Measurements from ENCODE around the gene ALX4.

ALX4 gene

DNA sequence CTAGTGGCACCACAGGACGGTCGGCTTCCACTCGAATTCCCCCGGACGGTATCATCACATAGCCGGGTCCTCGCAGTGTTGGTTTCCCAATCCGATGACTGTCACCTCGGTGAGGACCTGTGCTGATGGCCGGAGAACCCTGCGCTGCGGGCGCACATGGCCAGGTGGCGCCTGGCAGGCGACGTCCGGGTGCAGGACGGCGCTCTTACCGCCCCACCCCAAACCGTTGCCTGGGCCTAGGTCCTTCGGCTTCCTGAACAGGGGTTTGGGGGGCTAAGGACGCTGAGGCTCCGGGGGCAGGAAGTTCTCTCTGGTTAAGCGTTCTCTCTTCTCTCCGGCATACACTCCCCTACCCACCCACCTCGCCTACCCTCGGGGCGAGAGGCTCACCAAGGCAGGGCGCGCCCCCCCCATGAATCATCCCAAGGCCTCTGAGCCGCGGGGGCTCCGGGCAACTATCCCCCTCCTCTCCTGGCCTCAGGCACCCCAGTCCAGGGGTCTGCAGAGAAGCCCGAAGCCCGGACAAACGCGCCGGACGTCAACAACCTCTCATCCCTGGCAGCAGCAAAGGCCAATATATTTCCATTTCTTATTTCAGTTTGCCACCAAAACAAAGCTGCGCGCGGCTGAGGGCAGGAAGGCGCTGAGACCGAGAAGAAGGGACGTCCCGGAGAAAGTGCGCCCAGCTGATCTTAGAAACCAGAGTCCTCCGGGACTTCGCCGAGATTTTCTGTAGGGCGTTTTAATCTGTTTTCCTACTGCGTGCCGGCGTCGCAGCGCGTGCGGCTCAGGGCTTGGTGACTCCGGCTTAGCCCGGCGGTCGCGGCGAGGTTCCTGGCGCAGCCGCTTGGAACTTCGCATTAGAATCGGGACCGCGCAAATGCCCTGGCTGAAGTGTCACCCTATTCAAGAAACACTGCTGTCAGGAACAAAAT lies 5.6 kb downstream of the ALX4 start:
- DNase-seq (ENCODE audit: extremely low spot score, insufficient read length, low read depth) (no peak), FAIRE-seq (no peak)

DNA sequence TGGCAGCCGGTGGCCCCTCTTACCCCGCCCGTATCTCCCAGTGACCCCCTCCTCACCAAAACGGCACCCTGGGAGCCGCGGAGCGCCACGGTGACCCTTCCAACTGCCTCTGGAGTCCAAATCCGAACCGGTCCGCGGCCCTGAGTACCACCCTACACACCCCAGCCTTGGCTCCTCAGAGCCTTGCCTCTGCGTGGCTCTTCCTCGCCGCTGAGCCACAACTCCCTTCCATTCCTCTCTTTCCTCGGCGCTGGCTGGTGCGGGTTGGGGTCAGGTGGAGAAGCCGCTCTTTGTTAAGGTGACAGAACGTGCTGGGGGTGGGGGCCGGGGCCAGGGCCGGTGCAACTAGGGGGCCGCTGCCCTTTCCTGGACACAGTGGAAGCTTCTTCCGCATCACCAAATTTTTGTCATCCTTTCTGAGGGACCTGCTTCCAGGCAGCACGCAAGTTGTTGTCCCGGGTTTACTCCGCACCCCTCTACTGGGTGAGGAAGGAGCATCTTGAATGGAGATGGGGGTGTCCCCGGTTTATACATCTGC lies 6.5 kb downstream of the ALX4 start:
- FAIRE-seq (no peak), DNase-seq (ENCODE audit: extremely low spot score, insufficient read length, low read depth) (no peak)

DNA sequence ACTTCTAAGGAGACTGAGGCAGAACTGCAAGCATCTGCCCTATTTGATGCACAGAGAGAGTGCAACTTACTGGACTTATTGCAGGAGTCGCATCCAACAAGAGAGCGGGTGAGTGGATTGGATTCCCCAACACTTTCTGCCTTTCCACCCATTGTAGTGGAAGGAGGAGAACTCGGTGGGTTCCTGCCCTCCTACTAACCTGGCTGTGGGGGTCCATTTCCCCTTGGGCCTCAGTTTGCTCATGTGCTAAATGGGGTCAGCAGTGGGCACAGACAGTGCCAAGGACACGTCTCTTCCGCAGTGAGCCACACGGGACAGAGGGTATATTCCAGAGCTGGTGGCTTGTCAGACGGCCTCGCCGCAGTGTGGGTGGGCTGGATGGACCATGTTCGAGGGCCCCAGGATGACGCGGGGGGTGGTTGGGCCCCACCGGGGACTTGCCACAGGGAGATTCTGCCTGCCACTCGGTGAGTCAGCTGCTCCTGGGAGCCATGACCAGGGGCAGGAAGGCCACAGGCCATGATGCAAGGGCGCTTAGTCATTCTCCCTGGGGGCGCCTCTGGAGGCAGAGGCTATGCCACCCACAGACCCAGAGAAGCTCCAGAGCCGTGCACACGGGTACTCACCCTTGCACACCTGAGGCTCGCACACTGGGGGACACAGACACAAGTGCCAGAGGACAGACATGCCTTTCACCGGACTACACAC lies 8.2 kb downstream of the ALX4 start:
- no peak for FAIRE-seq
- no peak for DNase-seq (ENCODE audit: extremely low spot score, insufficient read length, low read depth)

DNA sequence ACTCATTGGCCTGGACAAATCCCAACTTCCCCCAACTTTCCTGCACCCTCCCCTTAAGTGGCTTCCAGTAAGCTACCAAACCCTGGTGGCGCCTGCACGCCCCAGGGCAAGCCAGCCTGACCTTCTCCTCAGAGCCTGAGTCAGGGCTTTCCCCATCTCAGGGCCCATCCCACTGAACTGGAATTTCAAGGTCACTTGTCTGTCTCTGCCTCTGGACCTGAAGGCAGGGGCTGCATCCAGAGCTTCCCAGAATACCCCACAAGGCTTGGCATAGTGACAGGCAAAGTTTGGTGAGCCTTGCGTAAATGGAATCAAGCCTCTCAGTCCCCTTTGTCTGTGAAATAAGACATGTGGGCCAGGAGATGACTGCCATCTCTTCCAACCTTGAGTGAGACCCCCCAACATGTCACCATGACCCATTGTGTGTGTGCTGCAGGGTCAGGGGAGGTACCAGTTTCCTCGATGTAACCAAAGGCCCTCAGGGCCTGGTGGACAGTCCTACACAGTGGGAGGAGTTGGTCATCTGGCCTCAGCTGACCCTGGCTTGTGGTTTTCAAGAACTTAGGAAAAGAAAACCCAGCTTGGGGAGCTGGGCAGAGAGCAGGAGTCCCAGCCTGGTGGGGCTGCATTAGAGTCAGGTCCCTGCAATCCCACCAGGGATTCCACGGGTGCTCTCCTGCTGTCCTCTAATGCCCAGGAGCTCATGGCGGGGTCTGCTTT lies 8.9 kb downstream of the ALX4 start:
- no peak for FAIRE-seq
- no peak for DNase-seq (ENCODE audit: extremely low spot score, insufficient read length, low read depth)

DNA sequence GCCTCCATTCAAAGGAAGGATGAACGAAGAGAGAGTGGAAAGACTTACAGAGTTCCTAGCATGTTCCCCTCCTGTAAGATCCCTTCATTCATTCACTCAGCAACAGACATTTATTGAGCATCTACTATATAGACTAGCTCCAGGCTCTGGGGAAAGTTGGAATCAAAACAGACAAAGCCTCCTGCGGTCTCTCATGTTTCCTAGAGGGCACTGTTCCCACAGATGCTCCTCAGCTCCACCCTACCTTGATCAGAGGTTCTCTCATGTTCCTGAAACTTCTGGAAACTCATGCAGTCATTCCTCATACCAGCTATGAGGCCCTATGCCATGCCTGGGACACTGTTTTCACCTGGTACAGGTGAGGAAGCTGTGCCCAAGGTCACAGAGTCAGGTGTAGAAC lies 11.1 kb downstream of the ALX4 start:
- FAIRE-seq (no peak), DNase-seq (ENCODE audit: extremely low spot score, insufficient read length, low read depth) (no peak)

DNA sequence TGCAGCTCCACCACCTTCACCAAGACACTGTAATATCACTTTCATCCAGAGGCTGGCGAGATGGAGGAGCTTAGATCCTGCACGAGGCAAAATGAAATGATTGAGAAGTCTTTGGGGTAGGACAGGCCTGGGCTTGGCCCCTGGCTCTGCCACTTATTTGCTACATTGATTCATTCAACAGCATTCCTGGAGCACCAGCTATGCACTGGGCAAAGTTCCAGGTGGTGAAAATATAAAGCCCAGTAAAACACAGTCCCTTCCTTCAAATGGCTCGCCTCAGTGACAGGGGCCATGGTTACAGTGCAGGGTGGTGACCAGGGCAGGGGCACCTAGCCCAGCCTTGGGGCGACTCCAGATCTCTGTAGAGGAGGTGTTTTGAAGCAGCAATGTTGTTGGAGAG lies 19.7 kb downstream of the ALX4 start:
- FAIRE-seq (no peak), DNase-seq (ENCODE audit: extremely low spot score, insufficient read length, low read depth) (no peak)

DNA sequence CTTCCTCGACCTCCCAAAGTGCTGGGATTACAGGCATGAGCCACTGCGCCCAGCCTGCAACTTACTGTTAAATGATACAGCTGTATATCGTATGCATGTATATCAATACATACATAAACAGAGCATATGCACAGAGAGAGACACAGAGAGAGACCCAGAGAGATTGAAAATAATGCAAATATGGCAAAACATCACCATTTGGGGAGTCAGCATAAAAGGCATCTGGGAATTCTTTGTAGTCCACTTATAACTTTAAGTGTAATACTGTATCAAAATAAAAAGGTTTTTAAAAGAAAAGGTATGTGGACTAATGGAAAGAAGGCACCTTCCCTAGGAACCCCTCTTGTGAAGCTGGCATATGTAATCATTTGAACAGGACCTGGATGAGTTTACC lies 21.8 kb downstream of the ALX4 start:
- DNase-seq (ENCODE audit: extremely low spot score, insufficient read length, low read depth) (no peak), FAIRE-seq (no peak)

DNA sequence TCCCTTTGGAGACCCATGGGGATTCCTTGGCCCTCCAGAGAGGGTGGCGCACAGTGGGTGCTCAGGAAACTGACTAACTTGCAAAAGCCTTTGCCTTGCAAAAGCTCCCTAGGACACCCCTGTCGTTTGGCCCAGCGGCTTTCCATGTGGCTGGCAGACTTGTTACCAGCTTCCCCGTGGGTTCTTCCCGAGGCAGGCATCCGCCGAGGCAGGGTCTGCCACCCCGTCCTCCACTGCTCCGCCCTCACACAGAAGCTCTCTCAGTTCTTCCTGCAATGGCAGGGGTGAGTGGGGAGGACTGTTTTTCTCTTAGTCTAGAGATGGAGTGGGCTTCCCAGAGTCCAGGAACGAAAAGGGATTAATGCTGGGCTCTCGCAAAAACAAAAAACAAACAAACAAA lies 23.0 kb downstream of the ALX4 start:
- FAIRE-seq: no peak
- DNase-seq (ENCODE audit: extremely low spot score, insufficient read length, low read depth): no peak

DNA sequence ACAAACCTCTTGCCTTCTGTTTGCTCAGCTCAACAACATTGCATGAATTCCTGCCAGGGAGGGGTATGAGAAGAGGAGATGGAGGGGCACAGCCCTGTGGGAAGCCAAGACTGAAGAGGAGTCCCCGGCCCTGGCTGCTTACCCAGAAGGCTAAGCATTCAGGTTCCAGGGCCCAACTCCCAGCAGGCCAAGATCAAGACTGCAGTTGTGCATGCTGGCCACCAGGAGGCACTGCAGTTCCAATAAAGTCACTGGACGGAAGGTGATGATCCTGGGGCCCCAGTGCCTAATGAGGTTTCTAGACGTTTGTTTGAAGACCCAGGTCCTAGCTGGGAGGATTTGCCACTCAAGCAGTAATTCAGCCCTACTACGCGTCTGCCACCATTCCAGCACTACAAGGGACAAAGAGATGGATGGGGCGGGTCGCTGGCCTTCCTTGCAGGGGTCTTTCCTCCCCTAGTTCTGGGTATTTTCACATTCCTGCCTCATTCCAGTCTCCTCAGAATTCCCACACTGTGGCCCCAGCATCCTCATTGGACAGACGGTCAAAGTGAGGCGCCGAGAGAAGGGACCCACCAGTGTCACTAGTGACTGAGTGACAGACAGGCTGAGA lies 23.6 kb downstream of the ALX4 start:
- FAIRE-seq (peak; percentile 83), DNase-seq (ENCODE audit: extremely low spot score, insufficient read length, low read depth) (peak; percentile 70)

DNA sequence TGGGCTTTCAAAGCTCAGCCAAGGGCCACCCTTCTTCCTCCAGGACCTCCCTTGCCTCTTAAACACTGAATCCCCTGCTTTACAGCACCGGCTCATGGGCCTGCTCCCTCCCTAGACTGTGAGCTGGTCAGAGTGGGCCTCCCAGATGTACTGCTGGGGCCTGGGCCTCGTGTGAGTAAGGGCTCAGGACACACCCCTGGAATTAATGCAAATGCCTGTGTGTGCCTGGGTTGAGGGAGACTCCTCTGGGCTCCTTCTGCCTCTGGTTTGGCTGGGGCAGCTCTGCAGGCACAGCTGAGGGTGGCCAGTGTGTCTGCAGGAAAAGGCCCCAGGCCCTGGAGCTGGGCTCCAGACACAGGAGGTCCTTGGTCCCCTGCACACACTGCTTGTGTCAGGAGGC lies 24.2 kb downstream of the ALX4 start:
- FAIRE-seq (no peak), DNase-seq (ENCODE audit: extremely low spot score, insufficient read length, low read depth) (no peak)

DNA sequence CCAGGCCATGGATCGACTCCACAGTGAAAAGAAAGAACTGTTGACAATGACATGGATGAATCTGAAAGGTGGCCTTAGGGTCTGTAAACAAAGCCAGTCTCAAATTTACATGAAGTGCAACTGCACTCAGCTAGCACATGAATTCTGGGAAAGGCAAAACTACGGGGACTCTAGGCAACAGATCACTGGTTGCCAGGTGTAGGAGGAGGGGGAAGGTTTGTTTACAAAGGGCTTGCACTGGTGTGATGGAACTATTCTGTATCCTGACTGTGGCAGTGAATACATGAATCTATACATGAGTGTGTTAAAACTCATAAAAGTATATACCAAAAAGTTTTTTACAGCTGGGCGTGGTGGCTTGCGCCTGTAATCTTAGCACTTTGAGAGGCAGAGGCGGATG lies 27.3 kb downstream of the ALX4 start:
- FAIRE-seq (no peak), DNase-seq (ENCODE audit: extremely low spot score, insufficient read length, low read depth) (no peak)

DNA sequence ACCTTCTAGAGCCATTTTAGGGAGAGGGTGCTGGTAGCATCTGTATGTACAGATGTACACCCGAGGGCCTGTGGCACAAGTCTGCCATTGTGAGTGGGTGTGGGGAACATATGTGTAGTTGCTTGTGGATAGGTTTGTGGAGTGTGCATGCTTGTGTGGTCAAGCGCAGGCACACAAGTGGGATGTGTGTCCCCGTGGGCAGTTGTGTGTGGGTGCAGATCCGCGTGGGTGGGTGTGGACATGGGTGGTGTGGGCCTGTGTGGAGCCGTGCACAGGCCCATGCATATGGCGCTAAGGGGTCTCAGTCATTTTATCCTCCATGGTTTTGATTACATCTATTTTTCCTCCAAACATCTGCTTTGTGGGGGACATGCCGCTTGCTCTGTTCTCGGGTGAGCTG lies 28.8 kb downstream of the ALX4 start:
- DNase-seq (ENCODE audit: extremely low spot score, insufficient read length, low read depth): no peak
- no peak for FAIRE-seq

DNA sequence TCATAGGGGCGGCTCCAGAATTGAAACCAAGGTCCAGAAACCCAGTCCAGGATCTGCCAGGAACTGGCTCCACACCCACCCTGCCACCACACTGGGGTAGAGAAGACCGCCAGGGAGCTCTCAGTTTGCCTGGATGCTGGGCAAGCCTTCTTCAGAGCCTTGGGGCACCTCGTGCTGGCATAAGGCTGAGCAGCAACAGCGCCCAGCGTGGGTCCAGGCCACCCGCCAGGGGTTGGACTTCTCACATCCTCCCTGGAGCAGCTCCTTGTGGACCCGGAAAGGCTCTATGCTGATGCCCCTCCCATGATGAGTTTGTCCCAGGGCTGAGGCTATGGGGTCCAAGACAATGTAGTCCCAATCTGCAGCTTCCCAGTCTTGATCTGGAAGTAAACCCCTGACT lies 29.7 kb downstream of the ALX4 start:
- FAIRE-seq (no peak), DNase-seq (ENCODE audit: extremely low spot score, insufficient read length, low read depth) (no peak)

DNA sequence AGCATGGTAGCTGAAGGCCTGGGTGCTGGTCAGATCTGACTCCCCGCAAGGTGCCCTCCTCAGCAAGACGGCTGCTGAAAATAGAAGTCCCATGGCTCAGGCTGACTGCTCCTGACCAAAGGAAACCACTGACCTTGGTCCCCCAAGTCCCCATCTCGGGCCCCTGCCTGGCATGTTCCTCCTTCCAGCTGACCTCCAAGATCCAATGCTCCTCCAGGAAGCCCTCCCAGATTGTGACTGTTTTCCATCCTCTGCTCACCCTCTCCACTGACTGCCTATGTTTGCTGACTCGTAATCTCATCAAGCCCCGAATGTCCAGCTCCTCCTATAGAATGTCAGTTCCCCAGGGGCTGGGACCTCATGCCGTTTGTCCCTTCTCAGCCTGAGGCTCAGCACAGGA lies 30.5 kb downstream of the ALX4 start:
- FAIRE-seq (no peak), DNase-seq (ENCODE audit: extremely low spot score, insufficient read length, low read depth) (no peak)

DNA sequence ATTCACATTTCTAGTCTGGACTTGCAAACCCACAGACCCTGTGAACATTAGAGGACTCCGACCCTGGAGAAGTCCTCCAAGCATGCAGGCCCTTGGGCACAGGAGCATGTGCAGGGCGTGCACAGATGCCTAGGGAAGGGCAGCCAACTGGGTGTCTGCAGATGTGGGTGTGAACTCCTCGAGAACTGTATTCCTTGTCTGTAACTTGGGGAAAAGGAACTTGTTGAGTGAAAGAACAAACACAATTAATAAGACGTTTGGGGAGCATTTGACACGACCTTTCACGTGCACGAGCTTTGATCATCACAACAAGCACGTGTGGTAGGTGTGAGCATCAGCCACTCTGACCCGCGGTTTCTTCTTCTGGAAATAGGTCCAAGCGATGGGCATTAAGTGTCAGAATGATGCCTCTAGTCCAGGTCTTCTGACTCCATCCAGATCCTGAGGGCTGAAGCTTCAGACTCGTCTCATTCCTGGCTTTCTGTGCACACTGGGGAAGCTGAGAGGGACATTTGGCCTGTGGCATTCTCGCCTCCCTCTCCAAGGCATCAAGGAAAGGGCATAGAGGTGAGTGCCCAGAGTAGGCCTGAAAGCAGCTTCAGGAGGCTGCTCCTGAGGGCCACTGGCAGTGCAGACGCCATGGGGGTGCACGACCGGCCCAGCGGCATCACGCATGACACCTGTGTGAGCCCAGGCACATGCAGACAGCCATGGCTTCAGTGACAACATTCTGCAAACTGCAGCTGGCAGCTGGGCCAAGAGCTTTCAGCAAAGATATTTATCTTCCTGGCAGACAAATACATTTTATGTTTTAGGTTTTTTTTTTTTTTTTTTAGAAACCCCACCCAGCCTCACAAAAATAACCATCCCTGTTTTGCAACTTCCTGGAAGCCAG lies 32.5 kb downstream of the ALX4 start:
- DNase-seq (ENCODE audit: extremely low spot score, insufficient read length, low read depth): no peak
- FAIRE-seq: no peak

DNA sequence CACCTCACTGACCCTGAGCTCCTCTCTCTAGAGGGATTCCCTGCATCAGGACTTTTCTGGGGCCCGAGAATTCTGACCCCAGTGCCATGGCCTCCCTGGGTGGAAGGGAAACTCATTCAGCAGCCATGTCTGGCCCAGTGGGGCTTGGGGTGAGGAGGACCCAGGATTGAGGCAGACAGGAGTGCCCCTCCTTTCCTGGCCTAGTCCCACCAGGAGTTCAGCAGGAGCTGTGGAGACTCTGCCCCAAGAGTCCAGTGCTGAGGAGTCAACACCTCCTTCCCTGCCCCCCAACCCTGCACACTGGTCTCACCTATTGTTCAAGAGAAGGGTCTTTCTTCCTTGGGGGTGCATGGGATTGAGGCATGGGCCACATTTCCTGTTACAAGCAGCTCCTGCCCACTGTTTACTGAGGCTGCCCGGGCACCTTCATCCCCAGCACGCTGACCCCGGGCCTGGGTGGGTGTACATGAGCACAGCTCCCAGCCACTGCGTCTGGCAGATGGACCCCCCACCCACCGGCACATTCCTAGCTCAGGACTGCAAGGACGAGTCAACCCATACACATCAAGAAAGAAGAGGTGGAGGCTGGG lies 33.9 kb downstream of the ALX4 start:
- FAIRE-seq (no peak), DNase-seq (ENCODE audit: extremely low spot score, insufficient read length, low read depth) (no peak)

DNA sequence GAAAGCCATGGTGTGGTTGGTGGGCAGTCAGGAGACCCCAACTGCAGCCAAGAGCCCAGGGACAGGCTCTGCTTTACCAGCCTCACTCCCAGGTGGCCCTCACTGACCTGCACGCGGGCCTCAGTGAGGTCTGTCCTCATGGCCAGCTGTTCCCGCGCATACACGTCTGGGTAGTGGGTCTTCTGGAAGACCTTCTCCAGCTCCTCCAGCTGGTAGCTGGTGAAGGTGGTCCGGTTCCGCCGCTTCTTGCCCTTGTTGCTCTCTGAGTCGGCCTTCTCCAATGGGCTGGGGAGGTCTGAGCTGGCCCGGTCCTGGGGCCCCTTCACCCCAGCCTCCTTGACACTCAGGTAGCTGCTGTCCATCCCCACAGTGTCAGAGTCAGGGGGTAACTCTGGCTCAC lies 34.7 kb downstream of the ALX4 start:
- DNase-seq (ENCODE audit: extremely low spot score, insufficient read length, low read depth) (no peak), FAIRE-seq (no peak)

DNA sequence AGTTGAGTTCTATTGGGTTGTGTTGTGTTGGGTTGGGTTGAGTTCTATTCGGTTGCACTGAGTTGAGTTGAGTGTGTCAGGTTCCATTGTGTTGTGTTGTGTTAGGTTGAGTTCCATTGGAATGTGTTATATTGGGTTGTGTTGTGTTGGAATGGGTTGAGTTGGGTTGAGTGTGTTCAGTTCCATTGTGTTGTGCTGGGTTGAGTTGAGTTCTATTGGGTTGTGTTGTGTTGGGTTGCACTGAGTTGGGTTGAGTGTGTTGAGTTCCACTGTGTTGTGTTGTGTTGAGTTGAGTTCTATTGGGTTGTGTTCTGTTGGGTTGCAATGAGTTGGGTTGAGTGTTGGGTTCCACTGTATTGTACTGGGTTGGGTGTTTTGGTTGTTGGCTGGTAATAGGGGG lies 35.5 kb downstream of the ALX4 start:
- FAIRE-seq (no peak), DNase-seq (ENCODE audit: extremely low spot score, insufficient read length, low read depth) (no peak)

DNA sequence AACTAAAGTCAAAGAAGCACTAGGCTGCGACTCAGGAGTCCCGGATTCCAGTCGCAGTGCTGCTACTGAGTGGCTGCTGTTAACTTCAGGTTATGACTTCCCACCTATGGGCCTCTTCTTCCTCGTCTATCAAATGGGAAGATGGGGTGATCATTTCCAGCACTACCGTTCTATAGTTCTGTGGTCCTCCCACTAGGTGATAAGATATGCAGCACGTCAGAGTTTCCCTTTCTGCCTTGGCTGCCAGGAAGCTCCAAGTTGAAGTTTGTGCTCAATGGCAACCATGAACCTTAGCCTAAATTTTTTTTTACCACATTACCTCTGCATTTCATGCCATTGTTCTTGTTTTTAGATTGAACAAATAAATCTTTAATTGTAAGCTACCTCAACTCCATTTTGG lies 38.7 kb downstream of the ALX4 start:
- no peak for DNase-seq (ENCODE audit: extremely low spot score, insufficient read length, low read depth)
- no peak for FAIRE-seq

Data from GM18507 (cell line).